Left ventricle myocardium inferior (tissue), 1 donor: ENCODE data around the gene C3orf85. TPM values are rescaled to one million over a fixed set of nuclear protein-coding genes. Genes with fewer than 3 reads are reported as not detected.

Experiments
- DNase-seq: peaks from one replicate; pipeline ENCODE4 v3.0.0-alpha.2; 2020
- H3K27ac ChIP-seq: fragments of 200-600 bp; replicated peaks from 2 replicates; pipeline ENCODE4 v1.8.0; 2021
- H3K27me3 ChIP-seq: fragments of 200-600 bp; 2 replicates; pipeline ENCODE4 v1.8.0; 2021; ENCODE audit warnings: low read depth
- H3K36me3 ChIP-seq: fragments of 200-600 bp; 2 replicates; pipeline ENCODE4 v1.8.0; 2021
- H3K4me1 ChIP-seq: fragments of 200-600 bp; 2 replicates; pipeline ENCODE4 v1.8.0; 2021
- H3K4me3 ChIP-seq: fragments of 200-600 bp; 2 replicates; pipeline ENCODE4 v1.8.0; 2021; ENCODE audit warnings: mild to moderate bottlenecking, moderate library complexity
- H3K9me3 ChIP-seq: fragments of 200-600 bp; replicated peaks from 2 replicates; pipeline ENCODE4 v1.8.0; 2021
- intact Hi-C: fragments of 100-400 bp; cut with micrococcal nuclease; formaldehyde crosslinking; loops from one replicate; pipeline ENCODE4 v1.11.0; 2022
- long read RNA-seq: library from polyadenylated mRNA; unstranded; transcript quantifications from one replicate; pipeline ENCODE4 v2.0.0, GENCODE V29; 2021
- total RNA-seq: library from RNA; stranded (reverse); fragmentation: NEBNext Ultra II Directional; extraction: Animal tissue kit (Norgen Biotek cat#: 25700); gene quantifications from one replicate; pipeline ENCODE4 v1.2.1, GENCODE V29; 2021
- TF ChIP-seq, protein P1 (sequence below): fragments of 200-600 bp; IDR thresholded peaks from 2 replicates; pipeline ENCODE4 v1.8.0; 2021; ENCODE audit warnings: antibody characterized with exemption, mild to moderate bottlenecking, borderline replicate concordance
- donor health status: DM: no; HTN: yes; CAD: no; lungs with severe emphysema.

Gene C3orf85, protein sequence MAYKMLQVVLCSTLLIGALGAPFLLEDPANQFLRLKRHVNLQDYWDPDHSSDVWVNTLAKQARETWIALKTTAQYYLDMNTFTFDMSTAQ
- not detected for total RNA-seq
- long read RNA-seq = 0 reads

DNA sequence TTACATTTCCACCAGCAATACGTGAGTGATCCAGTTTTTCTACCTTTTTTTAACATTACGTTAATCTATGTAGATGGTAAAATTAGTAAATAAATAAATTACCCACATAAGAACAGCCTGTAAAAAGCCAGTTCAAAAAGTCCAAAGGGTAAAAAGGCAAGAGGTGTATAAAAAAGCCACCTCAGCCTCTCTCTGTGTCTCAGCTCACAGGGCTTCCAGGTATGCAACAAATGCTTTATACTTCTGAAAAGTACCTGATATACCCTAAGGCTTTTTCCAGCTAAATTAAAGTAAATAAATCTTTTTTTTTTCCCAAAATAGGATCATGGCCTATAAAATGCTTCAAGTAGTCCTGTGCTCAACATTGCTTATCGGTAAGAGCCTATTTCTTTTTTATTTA is at the start of gene C3orf85:
Gene C3orf85 (plus strand): TSS at position 197 of the 400 bp plus-strand sequence. CDS start 129 bp downstream, at position 326.
- no peaks in the 10 kb centered on the region for H3K4me1 ChIP-seq
- no peak within 1 kb of the TSS for H3K27ac ChIP-seq
- H3K27me3 ChIP-seq = no peaks in the 10 kb centered on the region
- DNase-seq = no peak
- H3K4me3 ChIP-seq = no peak within 1 kb of the TSS
- H3K36me3 ChIP-seq = no peaks in the 10 kb centered on the region
- intact Hi-C loops = no loop called here
- TF ChIP-seq, protein P1, sequence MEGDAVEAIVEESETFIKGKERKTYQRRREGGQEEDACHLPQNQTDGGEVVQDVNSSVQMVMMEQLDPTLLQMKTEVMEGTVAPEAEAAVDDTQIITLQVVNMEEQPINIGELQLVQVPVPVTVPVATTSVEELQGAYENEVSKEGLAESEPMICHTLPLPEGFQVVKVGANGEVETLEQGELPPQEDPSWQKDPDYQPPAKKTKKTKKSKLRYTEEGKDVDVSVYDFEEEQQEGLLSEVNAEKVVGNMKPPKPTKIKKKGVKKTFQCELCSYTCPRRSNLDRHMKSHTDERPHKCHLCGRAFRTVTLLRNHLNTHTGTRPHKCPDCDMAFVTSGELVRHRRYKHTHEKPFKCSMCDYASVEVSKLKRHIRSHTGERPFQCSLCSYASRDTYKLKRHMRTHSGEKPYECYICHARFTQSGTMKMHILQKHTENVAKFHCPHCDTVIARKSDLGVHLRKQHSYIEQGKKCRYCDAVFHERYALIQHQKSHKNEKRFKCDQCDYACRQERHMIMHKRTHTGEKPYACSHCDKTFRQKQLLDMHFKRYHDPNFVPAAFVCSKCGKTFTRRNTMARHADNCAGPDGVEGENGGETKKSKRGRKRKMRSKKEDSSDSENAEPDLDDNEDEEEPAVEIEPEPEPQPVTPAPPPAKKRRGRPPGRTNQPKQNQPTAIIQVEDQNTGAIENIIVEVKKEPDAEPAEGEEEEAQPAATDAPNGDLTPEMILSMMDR = no peak
- H3K9me3 ChIP-seq = no peaks in the 10 kb centered on the region

DNA sequence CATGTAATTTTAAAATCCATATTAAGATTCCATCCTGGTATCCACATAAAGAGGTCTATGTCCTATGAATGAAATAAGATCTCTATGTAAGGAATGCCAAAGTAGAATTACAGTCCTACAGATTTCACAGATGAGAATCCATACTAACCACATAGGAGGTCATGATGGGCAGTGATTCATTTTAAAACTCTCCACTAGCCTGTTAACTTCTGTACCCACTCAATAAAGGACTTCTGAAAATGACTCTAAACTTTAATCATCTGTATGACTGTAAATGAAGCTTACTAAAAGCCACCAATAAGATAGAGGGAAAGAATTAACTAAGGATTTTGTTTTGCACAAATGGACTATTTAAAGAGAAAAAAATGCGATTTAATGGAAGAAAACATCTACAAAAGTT is 47.3 kb upstream of the C3orf85 start:
- Histone ChIP-seq H3K4me1 (no peaks in the 10 kb centered on the region), H3K27ac (no peak overlapping the region), H3K9me3 (peaks cover 4% of the 10 kb centered on the region), H3K27me3 (no peaks in the 10 kb centered on the region), H3K4me3 (no peak overlapping the region), H3K36me3 (no peaks in the 10 kb centered on the region)
- TF ChIP-seq, protein P1 = no peak
- intact Hi-C loops = no loop called here
- DNase-seq = no peak

DNA sequence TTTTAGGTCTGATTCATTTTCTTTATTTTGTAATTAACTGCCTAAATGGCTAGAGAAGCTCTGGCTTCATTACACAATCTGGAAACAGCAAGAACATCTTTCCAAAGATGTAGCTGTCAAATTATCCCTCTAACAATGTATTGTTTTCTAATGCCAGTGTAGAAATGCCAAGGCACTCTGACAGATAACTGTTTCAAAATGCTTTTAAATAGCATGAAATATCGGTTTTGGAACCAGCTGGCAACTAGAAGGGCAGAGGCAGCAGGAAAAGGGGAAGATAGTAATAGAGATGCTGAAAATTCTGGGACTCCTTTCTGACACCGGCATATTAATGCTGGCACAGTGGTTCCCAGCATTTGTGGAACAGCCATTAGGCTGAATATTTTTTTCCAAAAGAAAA is 44.7 kb upstream of the C3orf85 start:
- no peak for DNase-seq
- Histone ChIP-seq H3K27ac (no peak overlapping the region), H3K9me3 (peaks cover 4% of the 10 kb centered on the region), H3K27me3 (no peaks in the 10 kb centered on the region), H3K4me1 (no peaks in the 10 kb centered on the region), H3K36me3 (no peaks in the 10 kb centered on the region), H3K4me3 (no peak overlapping the region)
- intact Hi-C loops = no loop called here
- TF ChIP-seq, protein P1 = no peak

DNA sequence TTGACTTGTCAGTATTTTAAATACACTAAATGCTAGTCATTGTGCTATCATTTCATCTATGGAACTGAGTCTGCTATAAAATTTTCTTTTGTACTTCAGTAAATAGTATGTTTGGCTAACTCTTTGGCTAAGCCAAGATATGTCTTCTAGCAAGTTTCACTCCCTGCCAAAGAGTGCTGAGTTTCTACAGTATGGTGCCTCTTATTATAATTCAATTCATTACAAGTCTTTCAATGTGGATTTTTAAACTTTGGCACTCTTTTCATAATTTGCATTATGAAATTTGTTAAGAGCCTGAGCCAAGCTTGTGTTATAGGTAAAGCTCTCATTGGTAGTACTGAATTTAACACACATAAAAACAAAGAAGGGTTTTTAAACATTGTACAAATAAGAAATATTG is 43.0 kb upstream of the C3orf85 start:
- Histone ChIP-seq H3K27me3 (no peaks in the 10 kb centered on the region), H3K36me3 (no peaks in the 10 kb centered on the region), H3K4me3 (no peak overlapping the region), H3K9me3 (peaks cover 3% of the 10 kb centered on the region), H3K27ac (no peak overlapping the region), H3K4me1 (no peaks in the 10 kb centered on the region)
- TF ChIP-seq, protein P1 = no peak
- intact Hi-C loops = no loop called here
- no peak for DNase-seq

DNA sequence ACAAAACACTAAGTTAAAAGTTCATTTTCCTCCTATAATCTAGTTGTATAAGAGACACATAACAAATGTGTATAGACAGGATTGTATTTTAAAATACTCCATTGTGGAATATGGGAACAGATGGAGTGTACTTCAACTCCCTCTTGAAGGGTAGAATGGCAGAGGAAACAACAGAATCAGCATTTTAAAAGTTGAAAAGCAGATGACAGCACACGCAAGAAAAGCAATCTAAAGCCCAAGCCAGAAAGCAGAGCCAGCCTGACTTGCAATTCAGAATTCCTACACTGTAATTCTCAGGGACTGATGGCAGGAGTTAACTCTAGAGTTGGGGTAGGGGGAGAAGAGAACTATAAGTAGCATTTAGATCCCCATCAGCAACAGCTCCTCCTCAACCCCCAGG is 41.4 kb upstream of the C3orf85 start:
- no peaks in the 10 kb centered on the region for H3K4me1 ChIP-seq
- no peaks in the 10 kb centered on the region for H3K27me3 ChIP-seq
- no peak for DNase-seq
- TF ChIP-seq, protein P1 = no peak
- no peak overlapping the region for H3K27ac ChIP-seq
- no peak overlapping the region for H3K4me3 ChIP-seq
- intact Hi-C loops = no loop called here
- H3K9me3 ChIP-seq = no peaks in the 10 kb centered on the region
- H3K36me3 ChIP-seq = no peaks in the 10 kb centered on the region
